ENCODE measurements around the gene NPM1.
"Not testable (repeated sequence)": the region's sequence is repeated elsewhere in the genome, so short reads cannot be mapped to it uniquely, and the experiment has no call there.

GRCh38 chr5:171396583-171396982, 8.9 kb downstream of the NPM1 start:
- not testable (repeated sequence) for TF ChIP-seq CTCF (IDR thresholded peaks at IDR 0.05 in 2 of 3, conservative IDR thresholded peaks at IDR 0.05 in 1 of 3; ENCODE audit: borderline replicate concordance in 1 of 3, insufficient read depth in 1 of 3, low read depth in 2 of 3, low read length in 2 of 3); RAD21 (IDR thresholded peaks at IDR 0.05; ENCODE audit: low read depth); EZH2 (IDR thresholded peaks at IDR 0.05); POLR2A (IDR thresholded peaks at IDR 0.05; ENCODE audit: borderline replicate concordance, extremely low read depth, insufficient read depth, insufficient read length)
